ENCODE results near the gene FGD2.
"Not testable (repeated sequence)": the region's sequence is repeated elsewhere in the genome, so short reads cannot be mapped to it uniquely, and the experiment has no call there.

The FGD2 gene

GRCh38 chr6:36989264-36989663, 16.2 kb upstream of the FGD2 start:
- no peak for DNase-seq (ENCODE audit: low read depth in 4 of 4, low spot score in 1 of 4)

GRCh38 chr6:36990401-36990800, 15.1 kb upstream of the FGD2 start:
- not testable (repeated sequence) for DNase-seq (ENCODE audit: low read depth in 4 of 4, low spot score in 1 of 4)

GRCh38 chr6:36997811-36998722, 7.4 kb upstream of the FGD2 start:
- DNase-seq (ENCODE audit: low read depth in 4 of 4, low spot score in 1 of 4), result no peak

- DNase-seq (ENCODE audit: low read depth in 4 of 4, low spot score in 1 of 4), result no peak
Measured at GRCh38 chr6:36998723-36999038, 6.8 kb upstream of the FGD2 start.

GRCh38 chr6:36999061-36999750, 6.2 kb upstream of the FGD2 start:
- DNase-seq (ENCODE audit: low read depth in 4 of 4, low spot score in 1 of 4), result no peak

GRCh38 chr6:36999751-37000125, 5.7 kb upstream of the FGD2 start:
- no peak for DNase-seq (ENCODE audit: low read depth in 4 of 4, low spot score in 1 of 4)

- no peak for DNase-seq (ENCODE audit: low read depth in 4 of 4, low spot score in 1 of 4)
Measured at GRCh38 chr6:37004044-37004980, 1.1 kb upstream of the FGD2 start.

GRCh38 chr6:37005827-37006567, 542 bp downstream of the FGD2 start:
- no peak for DNase-seq (ENCODE audit: low read depth in 4 of 4, low spot score in 1 of 4)

- DNase-seq (ENCODE audit: low read depth in 4 of 4, low spot score in 1 of 4), result no peak
Measured at GRCh38 chr6:37006793-37007339, 1.4 kb downstream of the FGD2 start.

- DNase-seq (ENCODE audit: low read depth in 4 of 4, low spot score in 1 of 4), result no peak
Measured at GRCh38 chr6:37007340-37008043, 2.0 kb downstream of the FGD2 start.

GRCh38 chr6:37008484-37009465, 3.3 kb downstream of the FGD2 start:
- DNase-seq (ENCODE audit: low read depth in 4 of 4, low spot score in 1 of 4), result no peak

- DNase-seq (ENCODE audit: low read depth in 4 of 4, low spot score in 1 of 4), result no peak
Measured at GRCh38 chr6:37010402-37010892, 5.0 kb downstream of the FGD2 start.

- no peak for DNase-seq (ENCODE audit: low read depth in 4 of 4, low spot score in 1 of 4)
Measured at GRCh38 chr6:37011656-37012378, 6.4 kb downstream of the FGD2 start.

- DNase-seq (ENCODE audit: low read depth in 4 of 4, low spot score in 1 of 4), result no peak
Measured at GRCh38 chr6:37013516-37014491, 8.3 kb downstream of the FGD2 start.

GRCh38 chr6:37014667-37015066, 9.2 kb downstream of the FGD2 start:
- DNase-seq (ENCODE audit: low read depth in 4 of 4, low spot score in 1 of 4), result no peak

GRCh38 chr6:37015532-37015931, 10.1 kb downstream of the FGD2 start:
- no peak for DNase-seq (ENCODE audit: low read depth in 4 of 4, low spot score in 1 of 4)

GRCh38 chr6:37016995-37017394, 11.5 kb downstream of the FGD2 start:
- no peak for DNase-seq (ENCODE audit: low read depth in 4 of 4, low spot score in 1 of 4)

Measured in stimulated activated CD4-positive, alpha-beta T cell treated with anti-CD3 and anti-CD28 coated beads, Interleukin-1b, Interleukin-23, amount 100 ng/mL, for 24 hours (primary cell).